ENCODE measurements around the gene CUL5. TPM values are rescaled to one million over a fixed set of nuclear protein-coding genes. Genes with fewer than 3 reads are reported as not detected.

The CUL5 gene
- polyA plus RNA-seq, 2 of the 4 experiments (the other 2 are of a cell fraction), result 9.7 to 24.3 TPM

DNA sequence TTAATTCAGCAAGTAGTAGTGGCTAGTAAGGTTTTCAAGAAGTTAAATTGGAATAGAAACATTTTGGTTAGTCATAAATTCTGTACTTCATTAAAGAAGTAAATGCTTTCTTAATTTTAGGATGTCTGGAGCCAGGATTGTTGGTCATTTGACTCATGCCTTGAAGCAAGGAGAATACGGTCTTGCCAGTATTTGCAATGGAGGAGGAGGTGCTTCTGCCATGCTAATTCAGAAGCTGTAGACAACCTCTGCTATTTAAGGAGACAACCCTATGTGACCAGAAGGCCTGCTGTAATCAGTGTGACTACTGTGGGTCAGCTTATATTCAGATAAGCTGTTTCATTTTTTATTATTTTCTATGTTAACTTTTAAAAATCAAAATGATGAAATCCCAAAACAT lies 138.5 kb downstream of the CUL5 start:
- H3K9me3 ChIP-seq, result no peaks in the 10 kb centered on the region
- ChIA-PET POLR2A (no interaction called here), CTCF (no interaction called here)
- no peak overlapping the region for H3K27ac ChIP-seq
- no peak for ATAC-seq
- no peak for DNase-seq (ENCODE audit: low read depth in 1 of 2, low spot score in 1 of 2)
- no peak overlapping the region for H3K4me3 ChIP-seq
- no peaks in the 10 kb centered on the region for H3K4me1 ChIP-seq
- no peak overlapping the region for H3K4me2 ChIP-seq
- FAIRE-seq, result no peak
- WGBS (ENCODE audit: missing lambda C conversion rate), result 72% methylated on average over 1 of the region's 1 CpG
- no peak for TF ChIP-seq ZC3H11A (IDR thresholded peaks at IDR 0.05)
- TF ChIP-seq RCOR1 (IDR thresholded peaks at IDR 0.05; ENCODE audit: low read depth, low read length), result no peak
- no peak for TF ChIP-seq ZNF302 (CRISPR knock-in tag; IDR thresholded peaks at IDR 0.05)
- no peak for TF ChIP-seq RFX5 (IDR thresholded peaks at IDR 0.05)
- no peak for TF ChIP-seq CBX8 (IDR thresholded peaks at IDR 0.05)
- no peak for TF ChIP-seq PHF8 (IDR thresholded peaks at IDR 0.05; ENCODE audit: borderline replicate concordance, low read depth)
- TF ChIP-seq HEYL (CRISPR knock-in tag; IDR thresholded peaks at IDR 0.05), result no peak
- TF ChIP-seq, protein P1, sequence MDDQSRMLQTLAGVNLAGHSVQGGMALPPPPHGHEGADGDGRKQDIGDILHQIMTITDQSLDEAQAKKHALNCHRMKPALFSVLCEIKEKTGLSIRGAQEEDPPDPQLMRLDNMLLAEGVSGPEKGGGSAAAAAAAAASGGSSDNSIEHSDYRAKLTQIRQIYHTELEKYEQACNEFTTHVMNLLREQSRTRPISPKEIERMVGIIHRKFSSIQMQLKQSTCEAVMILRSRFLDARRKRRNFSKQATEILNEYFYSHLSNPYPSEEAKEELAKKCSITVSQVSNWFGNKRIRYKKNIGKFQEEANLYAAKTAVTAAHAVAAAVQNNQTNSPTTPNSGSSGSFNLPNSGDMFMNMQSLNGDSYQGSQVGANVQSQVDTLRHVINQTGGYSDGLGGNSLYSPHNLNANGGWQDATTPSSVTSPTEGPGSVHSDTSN (IDR thresholded peaks at IDR 0.05), result no peak
- no peak for TF ChIP-seq CHD2 (IDR thresholded peaks at IDR 0.05; ENCODE audit: low read length, partially characterized antibody)
- no peak for TF ChIP-seq SREBF2 (IDR thresholded peaks at IDR 0.05)
- TF ChIP-seq ESRRA (IDR thresholded peaks at IDR 0.05; ENCODE audit: borderline replicate concordance, low read length), result no peak
- no peak for TF ChIP-seq E2F6 (IDR thresholded peaks at IDR 0.05; ENCODE audit: borderline replicate concordance, low read depth)
- no peak for TF ChIP-seq BCL3 (IDR thresholded peaks at IDR 0.05)
- no peak for TF ChIP-seq RNF2 (IDR thresholded peaks at IDR 0.05; ENCODE audit: borderline replicate concordance, low read depth)
- TF ChIP-seq, protein P2, sequence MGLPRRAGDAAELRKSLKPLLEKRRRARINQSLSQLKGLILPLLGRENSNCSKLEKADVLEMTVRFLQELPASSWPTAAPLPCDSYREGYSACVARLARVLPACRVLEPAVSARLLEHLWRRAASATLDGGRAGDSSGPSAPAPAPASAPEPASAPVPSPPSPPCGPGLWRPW (IDR thresholded peaks at IDR 0.05), result no peak
- no peak for TF ChIP-seq HOXB5 (CRISPR knock-in tag; IDR thresholded peaks at IDR 0.05)
- TF ChIP-seq JUN (IDR thresholded peaks at IDR 0.05), result no peak
- no peak for TF ChIP-seq EHF (CRISPR knock-in tag; IDR thresholded peaks at IDR 0.05)
- no peak for TF ChIP-seq GATA3 (IDR thresholded peaks at IDR 0.05; ENCODE audit: borderline replicate concordance)

- ATAC-seq (no peak), DNase-seq (ENCODE audit: low read depth in 1 of 2, low spot score in 1 of 2) (no peak), FAIRE-seq (no peak)
- Histone ChIP-seq H3K4me3 (no peak overlapping the region), H3K4me1 (no peaks in the 10 kb centered on the region), H3K9me3 (no peaks in the 10 kb centered on the region), H3K27ac (no peak overlapping the region), H3K4me2 (no peak overlapping the region)
- ChIA-PET POLR2A (no interaction called here), CTCF (no interaction called here)
- no peak for TF ChIP-seq CBX2 (IDR thresholded peaks at IDR 0.05; ENCODE audit: borderline replicate concordance, low read depth)
- no peak for TF ChIP-seq JUN (IDR thresholded peaks at IDR 0.05)
- no peak for TF ChIP-seq ZC3H11A (IDR thresholded peaks at IDR 0.05)
- TF ChIP-seq E2F6 (IDR thresholded peaks at IDR 0.05; ENCODE audit: borderline replicate concordance, low read depth), result no peak
- no peak for TF ChIP-seq EHMT2 (IDR thresholded peaks at IDR 0.05; ENCODE audit: low read depth)
- no peak for TF ChIP-seq EP300 (IDR thresholded peaks at IDR 0.05)
- TF ChIP-seq USF2 (IDR thresholded peaks at IDR 0.05), result no peak
- TF ChIP-seq BHLHE40 (IDR thresholded peaks at IDR 0.05; ENCODE audit: low read depth, low read length), result no peak
- TF ChIP-seq NPAS2 (CRISPR knock-in tag; IDR thresholded peaks at IDR 0.05; ENCODE audit: borderline replicate concordance), result no peak
- TF ChIP-seq EHF (CRISPR knock-in tag; IDR thresholded peaks at IDR 0.05), result no peak
- no peak for TF ChIP-seq MAZ (IDR thresholded peaks at IDR 0.05; ENCODE audit: borderline replicate concordance, low read depth, low read length)
- TF ChIP-seq, protein P3, sequence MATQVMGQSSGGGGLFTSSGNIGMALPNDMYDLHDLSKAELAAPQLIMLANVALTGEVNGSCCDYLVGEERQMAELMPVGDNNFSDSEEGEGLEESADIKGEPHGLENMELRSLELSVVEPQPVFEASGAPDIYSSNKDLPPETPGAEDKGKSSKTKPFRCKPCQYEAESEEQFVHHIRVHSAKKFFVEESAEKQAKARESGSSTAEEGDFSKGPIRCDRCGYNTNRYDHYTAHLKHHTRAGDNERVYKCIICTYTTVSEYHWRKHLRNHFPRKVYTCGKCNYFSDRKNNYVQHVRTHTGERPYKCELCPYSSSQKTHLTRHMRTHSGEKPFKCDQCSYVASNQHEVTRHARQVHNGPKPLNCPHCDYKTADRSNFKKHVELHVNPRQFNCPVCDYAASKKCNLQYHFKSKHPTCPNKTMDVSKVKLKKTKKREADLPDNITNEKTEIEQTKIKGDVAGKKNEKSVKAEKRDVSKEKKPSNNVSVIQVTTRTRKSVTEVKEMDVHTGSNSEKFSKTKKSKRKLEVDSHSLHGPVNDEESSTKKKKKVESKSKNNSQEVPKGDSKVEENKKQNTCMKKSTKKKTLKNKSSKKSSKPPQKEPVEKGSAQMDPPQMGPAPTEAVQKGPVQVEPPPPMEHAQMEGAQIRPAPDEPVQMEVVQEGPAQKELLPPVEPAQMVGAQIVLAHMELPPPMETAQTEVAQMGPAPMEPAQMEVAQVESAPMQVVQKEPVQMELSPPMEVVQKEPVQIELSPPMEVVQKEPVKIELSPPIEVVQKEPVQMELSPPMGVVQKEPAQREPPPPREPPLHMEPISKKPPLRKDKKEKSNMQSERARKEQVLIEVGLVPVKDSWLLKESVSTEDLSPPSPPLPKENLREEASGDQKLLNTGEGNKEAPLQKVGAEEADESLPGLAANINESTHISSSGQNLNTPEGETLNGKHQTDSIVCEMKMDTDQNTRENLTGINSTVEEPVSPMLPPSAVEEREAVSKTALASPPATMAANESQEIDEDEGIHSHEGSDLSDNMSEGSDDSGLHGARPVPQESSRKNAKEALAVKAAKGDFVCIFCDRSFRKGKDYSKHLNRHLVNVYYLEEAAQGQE (IDR thresholded peaks at IDR 0.05), result no peak
- no peak for TF ChIP-seq NFE2L2 (conservative IDR thresholded peaks at IDR 0.05; ENCODE audit: low read length)
- TF ChIP-seq CHD2 (IDR thresholded peaks at IDR 0.05; ENCODE audit: low read length, partially characterized antibody), result no peak
- TF ChIP-seq FOXS1 (CRISPR knock-in tag; IDR thresholded peaks at IDR 0.05), result no peak
- TF ChIP-seq, protein P4, sequence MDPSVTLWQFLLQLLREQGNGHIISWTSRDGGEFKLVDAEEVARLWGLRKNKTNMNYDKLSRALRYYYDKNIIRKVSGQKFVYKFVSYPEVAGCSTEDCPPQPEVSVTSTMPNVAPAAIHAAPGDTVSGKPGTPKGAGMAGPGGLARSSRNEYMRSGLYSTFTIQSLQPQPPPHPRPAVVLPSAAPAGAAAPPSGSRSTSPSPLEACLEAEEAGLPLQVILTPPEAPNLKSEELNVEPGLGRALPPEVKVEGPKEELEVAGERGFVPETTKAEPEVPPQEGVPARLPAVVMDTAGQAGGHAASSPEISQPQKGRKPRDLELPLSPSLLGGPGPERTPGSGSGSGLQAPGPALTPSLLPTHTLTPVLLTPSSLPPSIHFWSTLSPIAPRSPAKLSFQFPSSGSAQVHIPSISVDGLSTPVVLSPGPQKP (IDR thresholded peaks at IDR 0.05; ENCODE audit: low read depth, low read length), result no peak
- 81% methylated on average over 3 of the region's 3 CpGs for WGBS (ENCODE audit: missing lambda C conversion rate)
Measured at GRCh38 chr11:108148556-108148955, 139.9 kb downstream of the CUL5 start.

Measured in A549 (cell line).